NK-92 treated with Interleukin-12 subunit alpha and Interleukin-12 subunit beta, amount 100 ng/mL, for 24 hours (cell line): Measurements from ENCODE around the gene RBM33.

Experiments used
- DNase-seq: peaks from one replicate; lab custom pipeline; 2025; lab: John Stamatoyannopoulos, UW

RBM33 gene

GRCh38 chr7:155624412-155624811 is 20.0 kb upstream of the RBM33 start:
- DNase-seq: no peak

GRCh38 chr7:155625557-155625956 is 18.9 kb upstream of the RBM33 start:
- DNase-seq: no peak

GRCh38 chr7:155629171-155629570 is 15.3 kb upstream of the RBM33 start:
- DNase-seq: no peak

- DNase-seq: no peak
Measured at GRCh38 chr7:155631155-155631554, 13.3 kb upstream of the RBM33 start.

- no peak for DNase-seq
Measured at GRCh38 chr7:155635817-155636216, 8.6 kb upstream of the RBM33 start.

- DNase-seq: no peak
Measured at GRCh38 chr7:155637155-155637554, 7.3 kb upstream of the RBM33 start.

- no peak for DNase-seq
Measured at GRCh38 chr7:155638366-155638765, 6.1 kb upstream of the RBM33 start.

GRCh38 chr7:155639958-155640520 is 4.4 kb upstream of the RBM33 start:
- no peak for DNase-seq

- DNase-seq: no peak
Measured at GRCh38 chr7:155640629-155641028, 3.8 kb upstream of the RBM33 start.

GRCh38 chr7:155643804-155644177 is 670 bp upstream of the RBM33 start:
- no peak for DNase-seq

GRCh38 chr7:155644971-155645509 is 579 bp downstream of the RBM33 start:
- peak; percentile 64 for DNase-seq

- DNase-seq: no peak
Measured at GRCh38 chr7:155645662-155646061, 1.2 kb downstream of the RBM33 start.

- no peak for DNase-seq
Measured at GRCh38 chr7:155646669-155647068, 2.2 kb downstream of the RBM33 start.

- DNase-seq: no peak
Measured at GRCh38 chr7:155647302-155647701, 2.8 kb downstream of the RBM33 start.

- DNase-seq: no peak
Measured at GRCh38 chr7:155647734-155648133, 3.3 kb downstream of the RBM33 start.

- DNase-seq: no peak
Measured at GRCh38 chr7:155648752-155649339, 4.4 kb downstream of the RBM33 start.

- DNase-seq: no peak
Measured at GRCh38 chr7:155649588-155649987, 5.1 kb downstream of the RBM33 start.

GRCh38 chr7:155652156-155653114 is 8.0 kb downstream of the RBM33 start:
- DNase-seq: no peak

- DNase-seq: no peak
Measured at GRCh38 chr7:155653803-155654202, 9.3 kb downstream of the RBM33 start.

- no peak for DNase-seq
Measured at GRCh38 chr7:155656891-155657290, 12.4 kb downstream of the RBM33 start.

- DNase-seq: no peak
Measured at GRCh38 chr7:155660059-155660757, 15.7 kb downstream of the RBM33 start.

- DNase-seq: no peak
Measured at GRCh38 chr7:155660758-155661093, 16.3 kb downstream of the RBM33 start.
